Measurements from ENCODE around the gene TXNDC17.
"Not testable (repeated sequence)": the region's sequence is repeated elsewhere in the genome, so short reads cannot be mapped to it uniquely, and the experiment has no call there.

The TXNDC17 gene

DNA sequence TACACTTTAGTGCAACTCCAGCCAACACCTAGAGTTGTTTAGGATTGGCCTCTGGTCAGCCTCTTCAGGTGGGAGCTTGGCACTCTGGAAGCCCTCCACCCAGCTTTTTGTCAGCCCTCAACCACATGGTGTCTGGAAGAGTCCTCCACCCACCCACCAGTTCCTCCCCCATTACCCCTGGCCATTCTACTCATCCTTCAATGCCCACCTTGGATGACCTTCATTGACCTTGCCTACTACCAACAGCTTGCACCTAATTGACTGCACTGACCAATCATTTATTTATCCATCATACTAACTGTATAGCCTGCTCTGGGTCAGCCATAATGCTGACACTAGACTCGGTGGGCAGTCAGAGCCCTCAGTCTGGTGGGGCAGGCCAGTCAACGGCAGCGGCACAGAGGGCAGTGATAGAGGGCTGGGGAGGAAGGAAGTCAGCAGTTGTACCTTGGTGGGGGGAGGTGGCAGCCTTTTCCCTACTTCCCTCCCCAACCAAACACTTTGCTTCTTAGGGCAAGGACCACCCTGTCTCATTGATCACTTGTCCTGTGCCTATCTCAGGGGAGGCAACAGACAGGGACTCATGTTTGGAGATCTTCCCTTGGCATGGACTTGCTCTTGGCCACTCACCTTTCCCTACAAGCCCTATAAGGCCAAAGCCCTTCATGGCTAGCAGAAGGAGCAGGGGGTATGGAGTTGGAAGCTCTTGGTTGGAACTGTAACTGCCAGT lies 43.0 kb downstream of the TXNDC17 start:
- no peak for DNase-seq (ENCODE audit: low read depth in 2 of 2)

DNA sequence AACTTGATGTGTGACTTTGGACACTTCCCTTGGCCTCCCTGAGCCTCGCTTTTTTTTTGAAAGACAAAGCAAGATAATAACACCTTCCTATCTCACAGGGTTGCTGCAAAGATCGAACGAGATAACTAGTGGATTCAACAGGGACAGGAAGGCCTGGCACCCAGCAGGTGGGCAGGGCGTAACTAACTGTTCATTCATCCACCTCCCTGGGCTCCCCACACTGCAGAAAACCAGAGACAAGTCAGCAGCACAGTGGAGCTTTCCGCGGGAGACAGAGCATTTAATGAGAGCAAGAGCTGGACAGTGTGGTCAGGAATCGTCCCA lies 43.6 kb downstream of the TXNDC17 start:
- DNase-seq (ENCODE audit: low read depth in 2 of 2): no peak

DNA sequence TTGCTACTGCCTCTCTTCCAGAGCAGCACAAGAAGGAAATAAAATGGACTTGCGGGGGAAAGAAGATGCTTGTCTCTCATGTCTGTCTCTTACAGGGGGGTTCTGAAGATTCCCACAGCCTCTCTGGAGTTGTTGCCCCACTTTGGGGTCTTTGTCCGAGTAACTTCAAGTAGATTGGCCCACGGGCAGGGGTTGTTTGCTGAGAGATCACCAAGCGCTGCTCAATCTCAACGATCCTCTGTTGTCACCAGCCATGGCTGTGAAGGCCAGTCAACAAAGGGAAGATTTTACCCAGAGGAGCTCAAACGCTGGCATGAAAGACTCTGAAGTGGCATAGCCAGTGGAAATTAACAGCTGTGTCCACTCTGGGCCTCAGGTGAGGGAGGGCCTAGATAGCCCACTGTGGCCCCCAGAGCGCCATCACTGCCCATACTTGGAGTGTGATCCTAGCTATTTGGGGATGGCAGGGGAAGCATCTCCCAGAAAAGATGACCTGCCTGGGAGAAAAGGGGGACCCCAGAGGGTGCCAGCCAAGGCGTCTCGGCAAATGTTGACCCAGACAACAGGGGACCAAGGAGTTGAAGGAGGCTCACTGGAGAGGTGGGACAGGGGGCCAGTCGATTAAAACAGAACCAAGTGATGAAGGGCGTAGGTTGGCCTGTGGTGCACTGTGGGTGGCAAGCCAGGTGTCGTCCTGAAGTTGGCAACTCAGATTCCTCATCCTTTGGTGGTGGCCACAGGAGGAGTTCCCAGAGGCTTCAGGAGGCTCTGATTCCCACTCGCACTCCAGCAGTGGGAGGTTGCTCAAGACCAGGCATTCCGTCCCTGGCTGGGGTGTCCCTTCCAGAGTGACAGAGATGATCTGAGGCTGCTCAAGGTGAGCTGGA lies 44.3 kb downstream of the TXNDC17 start:
- no peak for DNase-seq (ENCODE audit: low read depth in 2 of 2)

DNA sequence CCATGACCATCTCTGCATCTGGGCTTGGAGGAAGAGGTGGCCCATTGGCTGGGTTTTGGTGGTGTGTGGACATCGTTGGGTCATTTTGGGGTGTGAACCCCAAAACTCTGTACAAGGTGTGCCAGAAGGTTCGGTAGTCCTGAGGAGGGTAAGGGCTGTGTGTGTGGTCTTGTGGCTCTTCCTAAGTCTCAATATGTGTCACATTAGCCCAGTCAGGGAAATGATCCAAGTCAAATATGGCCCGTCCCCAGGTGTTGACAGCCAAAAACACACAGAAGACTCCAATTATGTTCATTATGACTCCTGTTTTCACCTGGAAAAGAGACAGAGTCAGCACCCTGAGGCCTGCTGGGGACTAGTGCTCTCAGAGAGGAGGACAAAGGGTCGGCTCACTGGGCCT lies 45.2 kb downstream of the TXNDC17 start:
- DNase-seq (ENCODE audit: low read depth in 2 of 2): no peak

DNA sequence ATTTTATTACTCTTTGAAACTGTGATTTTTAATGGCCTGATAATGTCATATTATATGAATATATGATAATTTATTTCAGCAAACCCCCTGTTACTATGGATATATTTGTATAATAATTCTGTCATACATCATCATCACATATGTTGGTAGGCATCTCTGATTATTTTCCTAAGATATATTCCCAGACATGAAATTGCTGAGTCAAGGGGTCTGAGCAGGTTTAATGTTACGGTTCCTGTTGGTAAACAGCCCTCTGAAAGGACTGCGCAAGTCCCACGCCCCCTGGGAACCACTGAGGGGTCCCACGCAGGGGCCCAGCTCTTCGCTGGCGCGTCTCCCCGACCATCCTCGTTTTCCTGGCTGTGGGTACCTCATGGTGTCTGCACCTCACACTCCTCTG lies 48.1 kb downstream of the TXNDC17 start:
- DNase-seq (ENCODE audit: low read depth in 2 of 2): no peak

DNA sequence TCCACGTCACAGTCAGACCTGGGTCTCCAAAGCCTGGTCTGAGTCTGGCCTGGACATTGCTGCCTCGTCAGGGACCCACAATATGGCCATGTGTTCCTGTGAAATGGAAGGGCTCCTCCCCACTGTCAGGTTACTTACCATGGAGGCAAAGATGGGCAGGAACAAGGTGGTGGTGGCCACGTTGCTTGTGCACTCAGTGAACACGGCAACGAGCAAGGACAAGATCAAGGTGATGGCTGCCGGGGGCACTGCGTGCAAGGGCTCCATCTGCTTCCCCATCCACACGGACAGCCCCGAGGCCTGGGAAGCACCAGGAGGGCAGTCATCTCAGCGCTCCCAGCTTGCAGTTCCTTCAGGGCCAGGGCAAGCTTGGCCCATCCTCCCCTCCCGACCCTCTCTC lies 49.8 kb downstream of the TXNDC17 start:
- DNase-seq (ENCODE audit: low read depth in 2 of 2): no peak

DNA sequence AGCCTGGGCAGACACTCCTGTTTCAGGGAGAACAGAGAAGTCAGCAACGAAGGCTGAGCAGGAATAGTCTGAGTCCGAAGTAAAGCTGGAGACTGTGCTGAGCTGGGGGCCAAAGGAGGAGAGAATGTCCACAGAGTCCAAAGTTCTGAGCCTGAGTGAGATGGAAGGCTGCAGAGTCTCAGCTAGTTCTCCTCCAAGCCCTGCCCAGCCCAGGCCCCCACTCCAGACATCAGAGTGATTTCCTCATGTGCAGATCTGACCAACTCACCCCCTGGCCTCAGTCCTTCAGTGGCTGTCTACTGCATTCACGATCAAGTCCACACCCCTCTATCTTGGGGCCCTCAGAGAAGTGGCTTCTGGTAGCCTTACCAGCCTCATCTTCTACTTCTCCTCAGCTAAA lies 50.7 kb downstream of the TXNDC17 start:
- DNase-seq (ENCODE audit: low read depth in 2 of 2): no peak

DNA sequence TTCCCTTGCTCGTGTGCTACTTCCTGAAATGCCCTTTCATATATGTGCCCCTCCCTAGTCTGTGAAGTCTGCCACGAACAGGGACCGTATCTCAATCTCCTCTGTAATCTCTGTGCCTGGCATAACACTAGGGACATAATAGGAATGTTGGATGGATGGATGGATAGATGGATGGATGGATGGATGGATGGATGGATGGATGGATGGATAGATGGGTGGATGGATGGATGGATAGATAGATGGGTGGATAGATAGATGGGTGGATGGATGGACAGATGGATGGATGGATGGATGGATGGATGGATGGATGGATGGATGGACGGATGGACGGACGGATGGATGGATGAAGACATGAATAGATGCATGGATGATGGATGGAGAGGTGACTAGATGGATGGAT lies 51.1 kb downstream of the TXNDC17 start:
- DNase-seq (ENCODE audit: low read depth in 2 of 2): not testable (repeated sequence)
